NCI-H510A treated with DMSO at 0.1 percent for 48 hours (cell line): ENCODE data around the gene SPINK2.

ENCODE experiments used
- DNase-seq: peaks from one replicate; lab custom pipeline; 2025; lab: John Stamatoyannopoulos, UW

SPINK2 gene

DNA sequence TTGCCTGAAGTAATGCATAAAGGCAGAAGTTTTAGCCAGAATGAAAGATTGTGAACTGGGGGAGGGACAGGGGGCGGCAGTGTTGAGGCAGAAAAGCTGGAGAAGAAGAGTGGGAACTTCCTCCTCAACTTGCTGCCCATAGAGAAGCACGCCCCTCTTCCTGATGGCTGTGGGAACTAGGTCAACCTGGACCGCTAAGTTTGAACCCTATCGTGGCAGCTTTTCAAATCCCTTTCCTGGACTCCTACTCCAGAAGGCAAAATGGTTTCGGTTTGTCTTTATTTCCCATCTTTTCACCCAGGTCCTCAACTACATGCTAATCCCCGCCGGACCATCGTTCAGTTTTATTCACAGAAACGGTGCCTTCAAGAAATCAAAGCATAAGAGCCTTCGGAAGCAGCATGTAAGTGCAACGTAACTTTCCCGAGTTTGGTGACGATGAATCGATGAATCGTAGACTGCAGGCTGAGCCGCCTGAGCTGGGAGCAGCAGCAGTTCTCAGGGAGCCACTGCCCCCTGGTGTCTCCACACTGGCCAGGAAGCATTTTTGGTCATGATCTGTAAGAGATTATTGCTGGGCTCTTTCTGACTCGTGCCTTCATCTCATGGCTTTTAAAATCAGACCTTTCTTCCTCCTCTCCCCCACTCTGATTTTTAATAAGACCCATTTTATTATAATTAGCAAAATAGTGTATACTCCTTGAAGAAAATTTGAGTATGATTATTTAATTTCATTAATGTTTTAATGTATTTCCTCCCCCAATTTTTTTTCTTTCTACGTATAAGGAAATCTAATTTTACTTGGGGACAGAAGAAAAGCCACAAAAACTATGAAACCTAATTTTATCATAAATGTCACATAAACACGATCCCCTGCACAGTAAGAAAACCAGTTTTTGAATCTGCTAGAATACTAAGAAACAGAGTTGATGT lies 21.4 kb downstream of the SPINK2 start:
- DNase-seq, result peak; percentile 94

DNA sequence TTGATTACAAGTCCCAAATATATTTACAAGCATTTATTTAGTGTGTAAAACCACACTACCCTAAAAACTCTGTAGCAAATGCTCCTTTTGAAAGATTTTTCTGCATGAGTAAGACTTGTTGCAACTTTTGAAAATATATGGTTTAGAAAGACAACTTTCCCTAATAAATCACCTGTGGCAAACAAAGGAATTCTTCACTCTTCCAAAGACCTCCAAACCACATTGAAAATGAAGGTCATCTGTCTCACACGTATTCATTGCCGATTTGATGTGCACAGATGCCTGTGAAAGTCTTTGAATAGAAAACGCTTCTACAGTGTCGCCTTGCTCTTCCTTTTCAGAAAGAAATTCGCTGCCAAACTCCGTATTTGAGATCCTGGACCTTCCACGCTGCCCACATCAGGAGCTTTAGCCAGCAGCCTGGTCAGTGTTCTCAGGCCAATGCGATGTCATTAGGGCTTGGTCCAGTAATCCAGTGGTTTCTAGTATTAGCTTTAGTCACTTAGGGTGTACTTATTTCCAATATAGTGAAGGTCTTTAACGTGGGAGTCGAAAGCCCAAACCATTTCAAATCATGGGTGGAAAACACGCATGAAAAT lies 22.2 kb downstream of the SPINK2 start:
- no peak for DNase-seq

DNA sequence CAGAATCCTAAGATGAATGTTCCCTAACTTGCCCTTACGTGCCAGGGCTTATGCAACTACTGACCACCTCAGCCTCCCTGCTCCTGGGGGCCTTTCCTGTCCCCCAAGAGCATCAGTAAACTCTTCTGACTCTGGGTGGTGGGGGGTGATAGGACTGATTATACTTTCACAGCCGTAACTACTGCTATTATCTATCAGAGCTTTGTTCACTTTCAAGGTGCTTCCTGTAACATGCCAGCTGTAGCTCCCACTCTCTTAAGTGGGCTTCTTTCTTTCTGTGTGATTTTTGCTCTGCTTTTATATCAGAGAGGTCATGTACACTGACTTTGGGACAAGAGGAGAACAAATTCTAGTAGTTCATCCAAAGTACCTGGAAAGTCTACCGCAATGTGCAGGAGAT lies 25.3 kb downstream of the SPINK2 start:
- DNase-seq, result no peak

DNA sequence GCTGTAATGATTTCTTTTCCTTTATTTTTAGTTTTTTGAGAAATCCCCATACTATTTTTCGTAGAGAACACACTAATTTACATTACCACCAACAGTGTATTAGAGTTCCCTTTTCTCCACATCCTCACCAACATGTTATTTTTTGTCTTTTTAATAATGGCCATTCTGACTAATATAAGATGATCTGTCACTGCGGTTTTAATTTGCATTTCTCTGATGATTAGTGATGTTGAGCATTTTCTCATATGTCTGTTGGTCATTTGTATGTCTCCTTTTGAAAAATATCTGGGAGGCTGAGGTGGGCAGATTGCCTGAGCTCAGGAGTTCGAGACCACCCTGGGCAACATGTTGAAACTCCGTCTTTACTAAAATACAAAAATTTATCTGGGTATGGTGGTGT lies 30.2 kb downstream of the SPINK2 start:
- DNase-seq, result no peak

DNA sequence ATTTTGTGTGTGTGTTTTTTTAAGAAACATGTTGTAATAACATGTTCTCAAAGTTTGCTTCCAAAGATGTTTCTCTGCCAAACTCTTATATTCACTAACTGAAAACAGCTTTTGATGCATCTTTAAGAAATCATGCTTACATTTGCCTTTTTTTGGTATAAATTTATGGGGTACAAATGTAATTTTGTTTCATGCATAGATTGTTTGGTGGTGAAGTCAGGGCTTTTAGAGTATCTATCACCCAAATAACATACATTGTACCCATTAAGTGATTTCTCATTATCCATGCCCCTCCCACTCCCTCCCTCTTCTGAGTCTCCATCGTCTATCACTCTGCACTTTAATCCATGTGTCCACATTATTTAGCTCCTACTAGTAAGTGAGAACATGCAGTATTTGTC lies 30.8 kb downstream of the SPINK2 start:
- DNase-seq, result no peak

DNA sequence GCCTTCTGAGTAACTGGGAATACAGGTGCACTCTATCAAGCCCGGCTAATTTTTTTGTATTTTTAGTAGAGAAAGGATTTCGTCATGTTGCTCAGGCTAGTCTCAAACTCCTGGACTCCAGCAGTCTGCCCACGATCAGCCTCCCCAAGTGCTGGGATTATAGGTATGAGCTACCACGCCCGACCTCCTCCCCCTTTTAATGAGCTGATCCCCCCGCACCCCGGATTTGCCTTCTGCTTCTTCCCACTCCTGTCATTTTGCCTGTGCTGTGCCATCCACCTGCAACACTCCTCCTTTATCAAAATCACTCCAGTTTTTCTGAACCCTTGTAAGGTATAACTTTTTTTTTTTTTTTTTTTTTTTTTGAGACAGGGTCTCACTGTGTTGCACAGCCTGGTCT lies 33.4 kb downstream of the SPINK2 start:
- DNase-seq, result no peak

DNA sequence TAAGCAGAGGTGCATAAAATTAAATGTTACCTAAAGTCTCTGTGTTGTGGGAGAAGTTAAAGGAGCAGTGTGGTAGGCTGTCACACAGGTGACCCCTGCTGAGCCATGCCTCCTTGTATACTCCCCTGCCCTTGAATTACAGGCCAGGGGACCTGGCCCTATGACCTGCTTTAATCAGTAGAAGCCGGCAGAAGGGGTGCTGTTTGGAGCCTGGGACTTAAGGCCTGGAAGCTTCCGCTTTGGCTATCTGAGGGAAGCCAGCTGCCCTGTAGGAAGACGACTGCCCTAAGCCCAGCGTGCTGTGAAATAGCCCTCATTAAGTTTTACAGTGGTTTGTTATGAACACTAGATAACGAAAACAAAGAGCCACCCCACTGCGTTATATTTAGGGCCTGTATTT lies 34.1 kb downstream of the SPINK2 start:
- peak; percentile 87 for DNase-seq

DNA sequence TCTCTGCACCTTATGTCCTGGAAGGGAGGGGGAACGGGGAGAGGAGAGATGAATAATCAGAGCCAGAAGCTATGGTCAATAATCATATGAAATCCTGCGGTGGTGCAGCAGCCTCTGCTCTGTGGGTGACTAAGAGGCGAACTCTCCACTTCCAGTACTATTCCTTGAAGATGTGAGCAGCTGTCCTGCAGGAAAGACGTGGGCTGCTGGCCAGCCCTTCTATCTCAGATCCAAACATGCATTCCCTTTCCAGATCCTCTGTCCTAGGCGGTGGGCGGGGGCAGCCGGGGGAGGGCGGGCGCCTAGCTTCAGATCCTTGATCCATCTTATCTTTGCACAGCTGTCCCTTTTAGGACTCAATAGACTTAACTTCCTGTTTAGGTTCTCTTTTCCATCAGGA lies 34.5 kb downstream of the SPINK2 start:
- peak; percentile 73 for DNase-seq

DNA sequence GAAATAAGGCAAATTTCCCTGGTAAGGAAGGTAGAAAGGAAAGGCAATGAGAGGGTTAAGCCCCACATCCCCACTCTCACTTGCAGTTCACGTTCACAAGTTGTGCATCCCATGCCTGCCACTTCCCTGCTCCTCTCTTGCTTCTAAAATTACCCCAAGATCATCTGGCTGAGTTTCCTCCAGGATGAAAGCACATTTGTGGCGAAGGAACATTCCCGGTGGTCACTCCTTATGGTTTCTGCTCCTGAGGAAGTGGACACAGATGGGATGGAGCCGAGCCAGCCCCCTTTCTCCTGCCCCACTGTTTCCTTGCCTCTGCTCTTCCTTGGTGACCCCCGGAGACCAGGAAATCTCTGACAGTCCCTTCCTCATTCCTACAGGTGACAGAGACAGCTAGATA lies 37.5 kb downstream of the SPINK2 start:
- no peak for DNase-seq

DNA sequence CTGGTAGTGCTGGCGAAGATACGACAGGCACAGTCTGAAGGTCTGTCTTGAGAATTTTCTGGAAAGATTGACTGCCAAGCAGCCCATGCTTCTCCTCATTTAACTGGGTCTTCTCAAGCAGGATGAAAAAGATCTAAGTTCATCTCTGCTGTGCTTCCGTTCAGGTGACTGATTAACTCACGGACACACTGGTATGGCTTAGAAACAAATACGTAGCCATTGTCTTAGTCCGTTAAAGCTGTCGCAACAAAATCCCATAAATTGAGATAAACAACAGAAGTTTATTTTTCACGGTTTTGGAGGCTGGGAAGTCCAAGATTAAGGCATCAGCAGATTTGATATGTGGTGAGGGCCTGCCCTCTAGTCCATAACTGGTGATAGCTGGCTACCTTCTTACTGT lies 39.5 kb downstream of the SPINK2 start:
- DNase-seq, result no peak

DNA sequence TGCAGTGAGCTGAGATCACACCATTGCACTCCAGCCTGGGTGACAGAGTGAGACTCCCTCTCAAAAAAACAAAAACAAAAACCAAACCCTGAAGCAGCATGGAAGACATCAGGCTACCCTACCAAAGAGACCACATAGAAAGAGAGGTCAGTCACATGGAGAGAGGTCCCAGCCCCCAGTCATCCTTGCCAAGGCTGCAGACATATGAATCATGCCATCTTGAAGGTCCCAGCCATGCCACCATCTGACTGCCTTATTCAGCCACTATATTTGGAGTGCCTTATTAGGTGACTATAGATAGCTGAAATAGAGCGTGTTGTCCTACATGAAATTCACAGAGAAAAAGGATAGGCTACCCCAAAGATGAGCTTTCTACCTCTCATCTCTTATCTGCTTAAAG lies 48.2 kb downstream of the SPINK2 start:
- DNase-seq, result no peak

DNA sequence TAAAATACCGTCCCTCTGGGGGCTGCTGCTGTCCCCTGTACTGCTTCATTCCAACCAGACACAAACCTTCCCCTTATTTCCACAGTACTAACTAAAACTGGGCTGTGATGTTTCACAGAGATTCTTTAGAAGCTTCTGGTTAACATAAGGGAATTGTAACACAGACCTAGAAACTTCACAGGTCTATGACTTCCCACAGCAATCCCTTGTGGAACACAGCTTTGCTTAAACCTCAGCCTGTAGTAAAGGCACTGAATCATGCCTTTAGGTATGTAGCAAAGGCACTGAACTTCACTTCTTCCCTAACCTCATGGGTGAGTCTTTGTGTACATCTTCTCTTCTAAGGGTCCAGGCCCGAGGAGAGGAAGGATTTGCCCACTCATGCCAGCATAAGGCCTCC lies 49.4 kb downstream of the SPINK2 start:
- DNase-seq, result no peak

DNA sequence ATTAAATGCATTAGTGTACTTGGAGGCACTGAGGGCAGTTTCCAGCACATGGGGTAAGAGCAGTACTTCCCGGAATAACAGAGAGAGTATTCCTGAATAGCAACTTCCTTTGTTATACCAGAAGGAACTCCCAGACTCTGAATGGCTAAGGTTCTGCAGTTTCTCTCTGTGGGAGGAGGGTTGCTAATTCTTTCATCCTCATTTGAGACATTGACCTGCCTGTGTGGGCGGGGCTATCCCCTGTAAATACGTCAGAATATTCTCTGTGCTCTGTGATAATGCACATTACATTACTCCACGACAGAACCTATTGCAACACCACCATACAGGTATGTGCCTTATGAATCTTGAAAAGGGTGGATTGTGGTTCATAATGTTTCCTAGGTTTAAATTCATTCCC lies 52.7 kb downstream of the SPINK2 start:
- no peak for DNase-seq

DNA sequence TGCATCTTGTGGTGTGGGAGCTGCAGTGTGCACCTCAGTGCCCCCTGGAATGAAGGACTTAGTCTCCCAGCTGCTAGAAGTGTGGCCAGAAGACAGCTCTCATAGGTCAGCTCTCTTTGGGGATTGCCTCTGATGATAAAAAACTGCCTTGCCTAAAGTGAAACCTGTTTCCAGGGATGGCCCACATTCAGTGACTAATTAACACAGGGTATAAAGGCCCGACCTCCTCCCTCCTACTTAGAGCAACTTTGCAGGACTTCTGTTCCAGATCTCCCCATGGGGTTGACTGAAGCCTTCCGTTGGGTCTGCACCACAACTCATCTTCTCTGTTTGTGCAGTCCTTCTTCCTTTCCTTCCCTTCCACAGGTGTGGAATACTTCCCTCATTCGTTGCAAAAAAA lies 53.2 kb downstream of the SPINK2 start:
- DNase-seq, result no peak

DNA sequence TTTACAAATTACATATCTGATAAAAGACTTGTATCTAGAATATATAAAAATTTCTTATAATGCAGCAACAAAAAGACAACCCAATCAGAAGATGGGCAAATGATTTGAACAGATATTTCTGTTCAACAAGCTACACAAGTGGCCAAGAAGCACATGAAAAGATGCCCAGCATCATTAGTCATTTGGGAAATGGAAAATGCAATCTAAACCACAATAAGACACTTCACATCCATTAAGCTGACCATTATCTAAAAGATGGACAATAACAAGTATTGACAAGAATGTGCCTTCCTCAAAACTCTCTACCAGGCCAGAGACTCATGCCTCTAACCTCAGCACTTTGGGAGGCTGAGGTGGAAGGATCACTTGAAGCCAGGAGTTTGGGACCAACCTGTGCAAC lies 53.9 kb downstream of the SPINK2 start:
- DNase-seq, result no peak

DNA sequence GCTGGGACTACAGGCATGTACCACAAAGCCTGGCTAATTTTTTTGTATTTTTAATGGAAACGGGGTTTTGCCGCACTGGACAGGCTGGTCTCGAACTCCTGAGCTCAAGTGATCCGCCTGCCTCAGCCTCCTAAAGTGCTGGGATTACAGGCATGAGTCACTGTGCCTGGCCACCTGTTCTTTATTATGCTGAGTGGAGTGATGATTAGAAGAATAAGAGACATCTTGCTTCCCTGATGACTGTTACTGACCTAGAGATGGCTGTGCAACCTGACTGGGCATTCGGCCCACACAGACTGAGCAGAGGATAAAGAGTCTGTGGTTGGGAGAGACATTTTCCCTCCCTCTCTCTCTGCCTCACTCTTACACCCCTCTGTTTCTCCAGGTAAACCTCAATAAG lies 56.7 kb downstream of the SPINK2 start:
- DNase-seq, result no peak

DNA sequence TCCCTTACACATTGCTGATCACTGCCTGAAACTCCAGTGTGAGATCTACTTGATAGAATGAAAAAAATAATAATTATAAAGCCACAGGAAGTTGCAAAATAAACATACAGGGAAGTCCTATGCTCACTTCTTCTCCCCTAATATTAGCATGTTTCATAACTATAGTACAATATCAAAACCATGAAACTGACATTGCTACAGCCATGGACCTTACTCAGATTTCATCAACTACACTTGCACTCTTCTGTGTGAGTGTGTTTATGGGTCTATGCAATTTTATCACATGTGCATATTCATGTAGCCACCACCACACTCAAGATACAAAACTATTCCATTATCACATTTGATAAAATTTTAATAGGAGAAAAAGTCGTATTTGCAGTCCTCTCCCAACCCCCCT lies 57.3 kb downstream of the SPINK2 start:
- DNase-seq, result no peak

DNA sequence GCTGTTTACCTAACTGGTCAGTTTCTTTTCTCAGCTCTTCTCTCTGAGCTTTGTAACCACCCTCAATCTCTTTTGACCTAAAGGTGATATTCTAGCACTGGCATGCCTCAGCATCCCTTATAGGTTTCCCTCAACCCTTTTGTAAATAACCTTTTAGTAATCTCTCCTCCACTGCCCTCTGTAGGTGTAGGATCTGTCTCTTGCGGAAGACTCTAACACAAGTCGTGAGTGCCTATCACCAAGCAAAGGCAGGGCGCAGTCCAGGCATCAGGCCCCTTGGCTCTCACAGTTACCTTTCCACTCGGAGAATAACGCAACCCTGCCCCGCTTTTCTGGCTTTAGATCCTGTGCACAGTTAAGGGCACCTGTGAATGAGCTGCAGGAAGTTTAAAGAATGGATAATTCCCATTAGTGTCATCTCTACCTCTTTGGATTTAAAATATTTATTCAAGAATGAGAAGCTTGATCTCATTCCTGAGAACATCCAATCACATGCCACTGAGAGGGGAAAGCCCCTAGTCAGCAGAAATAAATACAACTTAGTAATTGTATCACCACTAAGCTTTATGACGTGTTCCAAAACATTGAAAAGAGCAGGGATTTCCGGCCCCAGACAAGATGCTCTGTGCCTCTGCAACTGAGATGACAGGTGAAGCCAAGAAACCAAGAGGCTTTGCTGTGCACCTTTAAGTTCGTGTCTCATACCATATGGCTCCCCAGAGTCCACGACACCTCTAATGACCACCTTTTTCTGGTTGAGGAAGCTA lies 58.8 kb downstream of the SPINK2 start:
- DNase-seq, result no peak

DNA sequence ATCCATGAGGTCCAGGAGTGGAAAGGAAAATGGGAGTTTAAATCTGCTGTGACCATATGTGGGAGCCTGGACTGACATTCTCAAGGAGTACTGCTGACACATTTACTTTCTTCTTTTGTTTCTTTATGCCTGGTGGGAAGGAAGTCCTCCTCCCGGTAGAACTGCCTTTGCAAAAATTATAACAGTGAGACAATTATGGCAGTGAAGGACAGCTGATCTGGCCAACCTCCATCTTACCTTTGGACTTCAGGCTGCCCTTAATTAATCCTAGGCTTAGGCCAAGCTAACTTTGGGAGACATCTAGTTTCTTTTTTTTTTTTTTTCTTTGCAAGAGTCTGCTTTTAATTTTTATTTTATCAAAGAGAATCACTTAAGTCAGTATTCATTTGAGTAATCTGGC lies 61.3 kb downstream of the SPINK2 start:
- DNase-seq, result no peak
